Effector CD8-positive, alpha-beta T cell (primary cell): Measurements from ENCODE around the gene SPRY2.
"Not testable (repeated sequence)": the region's sequence is repeated elsewhere in the genome, so short reads cannot be mapped to it uniquely, and the experiment has no call there.

ENCODE experiments used
- DNase-seq: peaks from one replicate; lab custom pipeline; 2025; lab: John Stamatoyannopoulos, UW

The SPRY2 gene

DNA sequence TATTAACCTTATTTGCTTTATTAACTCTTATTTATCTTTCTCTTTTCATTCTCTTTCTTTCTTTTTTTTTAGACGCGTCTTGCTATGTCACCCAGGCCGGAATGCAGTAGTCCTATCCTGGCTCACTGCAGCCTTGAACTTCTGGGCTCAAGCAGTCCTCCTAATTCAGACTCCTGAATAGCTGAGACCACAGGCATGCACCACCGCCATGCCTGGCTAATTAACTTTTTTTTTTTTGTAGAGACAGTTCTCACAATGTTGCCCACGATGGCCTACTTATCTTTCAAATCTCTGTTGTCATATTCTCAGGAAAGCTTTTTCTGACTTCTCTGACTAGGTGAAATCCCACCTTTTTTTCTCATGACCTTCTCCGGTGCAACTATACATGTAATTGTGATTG, 7.8 kb upstream of the SPRY2 start:
- no peak for DNase-seq

GRCh38 chr13:80348314-80348713, 7.4 kb upstream of the SPRY2 start:
- no peak for DNase-seq

DNA sequence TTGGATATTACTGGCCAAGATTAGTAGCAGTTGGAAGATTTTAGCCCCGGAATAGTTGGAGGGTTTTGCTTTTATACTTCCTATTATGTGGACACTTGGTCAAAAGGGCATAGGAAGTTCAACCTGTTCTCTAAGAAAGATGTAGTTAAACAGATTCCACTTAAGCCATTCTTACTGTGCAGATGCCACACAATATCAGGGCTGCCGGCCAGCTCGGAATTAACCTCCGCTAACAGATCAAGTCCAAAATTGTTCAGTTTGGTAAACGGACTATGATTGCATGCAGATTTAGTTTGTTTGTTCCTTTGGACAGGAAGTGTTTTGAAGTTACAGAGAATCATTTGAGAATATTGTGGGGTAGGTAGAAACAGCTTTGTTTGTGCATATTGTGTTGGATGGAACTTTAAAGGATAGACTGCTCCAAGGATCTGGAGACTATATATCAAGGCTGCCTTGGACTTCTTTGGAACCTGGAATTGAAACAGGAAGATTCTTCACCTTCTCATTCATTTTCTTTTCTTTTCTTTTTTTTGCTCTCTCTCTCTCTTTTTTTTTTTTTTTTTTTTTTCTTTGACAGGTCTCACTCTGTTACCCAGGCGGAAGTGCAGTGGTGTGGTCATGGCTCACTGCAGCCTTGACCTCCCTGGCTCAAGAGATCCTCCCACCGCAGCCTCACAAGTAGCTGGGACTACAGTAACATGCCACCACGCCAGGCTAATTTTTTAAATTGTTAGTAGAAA, 5.0 kb upstream of the SPRY2 start:
- no peak for DNase-seq

- not testable (repeated sequence) for DNase-seq
Measured at GRCh38 chr13:80344032-80344431, 3.1 kb upstream of the SPRY2 start.

GRCh38 chr13:80342471-80343371, 1.8 kb upstream of the SPRY2 start:
- DNase-seq: peak; percentile 37

- DNase-seq: no peak
Measured at GRCh38 chr13:80341756-80342370, 937 bp upstream of the SPRY2 start.

GRCh38 chr13:80340651-80341100, 250 bp downstream of the SPRY2 start:
- DNase-seq: no peak

- DNase-seq: no peak
Measured at GRCh38 chr13:80339912-80340650, 845 bp downstream of the SPRY2 start.

DNA sequence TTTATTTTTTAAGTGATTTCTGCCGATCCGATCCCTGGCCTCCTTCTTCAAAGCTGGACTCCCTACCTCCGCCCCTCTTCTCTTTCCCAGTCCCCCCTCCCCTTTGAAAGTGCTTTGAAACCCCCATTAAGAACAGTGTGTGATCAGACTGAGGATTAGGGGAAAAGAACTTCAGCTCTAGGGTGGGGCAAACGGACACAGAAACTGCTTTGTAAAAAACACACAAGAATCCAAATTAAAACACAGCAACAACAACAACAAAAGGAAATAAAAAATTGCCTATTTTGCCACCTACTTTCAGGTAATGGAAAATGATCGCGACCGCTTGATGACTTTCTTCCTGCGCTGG, 1.4 kb downstream of the SPRY2 start:
- DNase-seq: no peak

DNA sequence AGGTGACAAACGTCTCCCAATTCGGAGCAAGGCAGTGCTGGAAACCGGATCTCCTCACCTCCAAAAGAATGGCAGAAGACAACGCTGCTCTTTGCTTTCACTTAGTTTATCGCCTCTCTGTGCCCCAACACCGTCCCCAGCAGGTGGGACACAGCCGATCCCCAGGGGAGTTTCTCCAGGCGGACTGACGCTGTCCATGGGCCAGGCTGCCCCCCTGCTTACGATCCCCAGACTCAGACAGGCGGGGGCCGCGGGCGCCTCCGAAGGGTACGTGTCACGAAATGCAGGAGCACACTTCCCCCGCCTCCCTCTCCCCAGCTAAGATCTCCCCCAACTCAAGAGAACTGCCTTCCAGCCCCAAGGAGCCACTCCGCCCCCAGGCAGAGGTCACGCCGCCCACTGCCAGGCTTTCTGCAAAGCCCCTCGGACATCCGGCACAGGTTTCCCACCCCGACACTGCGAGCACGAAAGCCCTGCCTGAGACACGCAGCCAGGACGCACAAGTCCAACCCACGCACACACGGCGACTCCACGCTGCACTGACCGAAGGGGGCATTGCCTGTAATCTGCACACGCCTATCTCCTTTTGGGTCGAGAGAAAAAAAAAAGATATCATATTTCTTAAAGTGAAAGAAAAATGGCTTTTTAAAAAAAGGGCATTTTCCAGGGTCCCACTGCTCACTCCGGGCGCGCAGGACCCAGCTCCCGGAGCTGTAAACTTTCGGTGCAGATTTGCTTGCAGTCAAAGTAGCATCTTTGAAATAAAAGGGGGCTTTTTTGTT, 2.0 kb downstream of the SPRY2 start:
- no peak for DNase-seq

DNA sequence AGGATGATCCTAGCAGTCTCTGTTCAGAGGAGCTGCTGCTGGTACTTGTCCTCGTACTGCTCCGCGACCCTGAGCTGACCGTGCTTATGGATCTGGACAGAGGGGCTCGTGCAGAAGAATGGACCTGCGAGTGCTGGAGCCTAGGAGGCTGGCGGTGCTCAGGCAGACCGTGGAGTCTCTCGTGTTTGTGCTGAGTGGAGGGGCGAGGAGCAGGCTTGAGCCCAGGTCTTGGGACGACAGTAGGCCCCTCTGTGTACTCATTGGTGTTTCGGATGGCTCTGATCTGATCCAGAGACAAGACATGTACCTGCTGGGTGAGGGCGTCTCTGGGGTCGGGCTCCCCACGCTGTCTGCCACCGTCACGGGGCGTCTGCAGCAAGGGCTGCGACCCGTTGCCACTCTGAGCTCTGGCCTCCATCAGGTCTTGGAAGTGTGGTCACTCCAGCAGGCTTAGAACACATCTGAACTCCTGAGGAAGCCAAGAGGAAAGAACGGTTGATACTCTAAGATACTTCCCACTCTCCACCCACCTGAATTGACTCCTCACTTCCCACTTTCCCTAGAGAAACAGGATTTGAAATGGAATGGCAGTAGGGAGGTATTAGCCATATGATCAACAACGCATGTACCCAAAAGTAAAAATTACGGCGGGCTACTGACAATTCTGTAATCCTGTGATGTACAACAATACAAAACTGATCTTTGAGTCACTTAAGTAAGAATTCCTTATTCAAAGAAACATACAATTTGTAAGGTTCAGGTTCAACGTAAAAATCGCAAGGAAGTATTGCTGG, 3.4 kb downstream of the SPRY2 start:
- DNase-seq: no peak

- DNase-seq: no peak
Measured at GRCh38 chr13:80336776-80337287, 4.1 kb downstream of the SPRY2 start.

DNA sequence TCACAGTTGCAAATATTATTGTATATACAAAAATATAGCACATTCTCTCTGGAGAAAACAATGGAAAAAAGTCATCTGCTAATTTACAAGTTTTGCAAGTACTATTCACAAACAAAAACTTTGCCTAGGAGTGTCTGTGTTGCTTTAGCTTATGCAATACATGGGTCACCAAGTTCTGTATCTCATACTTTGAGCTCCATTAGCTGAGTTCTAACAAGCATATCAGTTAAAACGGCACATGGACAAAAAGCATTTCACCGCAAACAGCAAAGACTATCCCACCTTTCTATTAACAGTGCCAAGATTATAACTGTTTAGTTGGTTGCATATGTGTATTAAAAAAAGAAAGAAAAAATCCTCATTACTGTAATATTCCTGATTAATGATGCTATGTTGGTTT, 4.6 kb downstream of the SPRY2 start:
- DNase-seq: no peak

DNA sequence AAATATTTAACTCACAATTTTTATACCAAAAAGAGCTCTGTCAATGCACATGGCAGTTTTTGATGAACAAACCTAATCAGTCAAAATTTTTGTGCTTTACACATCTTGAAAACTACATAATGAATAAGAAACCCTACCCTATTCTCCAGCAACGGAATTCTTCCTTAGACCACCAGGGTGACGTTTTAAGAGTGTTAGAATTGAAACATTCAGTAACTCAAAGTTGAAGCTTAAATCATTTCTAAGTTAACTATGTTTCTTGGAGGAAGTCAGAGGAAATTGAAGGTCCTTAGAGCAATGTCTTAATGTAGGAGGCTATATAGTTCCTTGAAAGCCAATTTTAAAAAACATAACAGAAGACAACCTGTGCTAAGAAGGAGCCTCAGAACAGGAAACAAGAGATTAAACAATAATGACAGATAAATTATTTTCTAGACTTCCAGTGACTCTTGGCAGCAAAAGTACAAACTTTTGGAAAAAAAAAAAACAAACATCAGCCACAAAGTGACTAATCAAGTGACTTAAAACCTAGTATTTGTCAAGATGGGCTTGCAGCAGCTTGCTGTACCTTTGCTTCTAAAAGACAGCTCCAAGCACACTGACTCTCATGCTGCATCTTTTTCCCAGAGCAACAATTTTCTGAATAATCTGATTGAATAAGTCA, 6.2 kb downstream of the SPRY2 start:
- no peak for DNase-seq

DNA sequence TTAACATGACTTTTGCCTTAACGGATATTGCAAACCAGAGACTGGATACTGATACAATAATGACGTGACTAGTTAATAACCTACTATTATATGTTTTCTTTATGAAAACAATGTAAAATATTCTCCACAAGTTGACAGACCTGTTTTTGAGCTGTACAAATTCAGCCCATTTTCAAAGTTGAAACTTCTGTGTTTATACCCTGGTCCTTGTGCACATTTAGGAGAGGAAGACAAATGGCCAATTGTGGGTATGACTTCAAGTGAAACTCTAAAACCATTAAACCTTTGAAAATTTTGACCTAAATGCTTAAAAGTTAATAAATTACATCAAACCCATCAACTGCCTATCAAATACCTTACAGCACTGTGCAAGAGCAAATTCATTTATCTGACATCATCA, 8.9 kb downstream of the SPRY2 start:
- no peak for DNase-seq

DNA sequence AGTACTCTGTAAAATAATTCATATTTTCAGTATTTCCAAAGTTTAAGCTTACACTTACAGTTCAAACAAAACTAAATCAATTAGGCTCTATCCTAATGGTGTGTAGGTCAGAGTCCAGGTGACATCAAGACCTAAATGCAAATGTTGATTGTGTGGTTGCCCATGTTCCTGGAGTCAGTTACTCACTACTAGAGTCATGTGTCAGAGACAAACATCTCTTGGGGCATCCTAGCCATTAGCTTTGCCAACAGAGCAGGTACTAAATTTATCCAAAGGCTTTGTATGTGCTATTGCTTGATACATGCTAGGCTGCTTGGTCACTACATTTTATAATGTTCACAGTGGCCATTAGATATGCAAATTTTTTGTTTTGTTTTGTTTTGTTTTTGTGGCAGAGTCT, 11.7 kb downstream of the SPRY2 start:
- DNase-seq: no peak

DNA sequence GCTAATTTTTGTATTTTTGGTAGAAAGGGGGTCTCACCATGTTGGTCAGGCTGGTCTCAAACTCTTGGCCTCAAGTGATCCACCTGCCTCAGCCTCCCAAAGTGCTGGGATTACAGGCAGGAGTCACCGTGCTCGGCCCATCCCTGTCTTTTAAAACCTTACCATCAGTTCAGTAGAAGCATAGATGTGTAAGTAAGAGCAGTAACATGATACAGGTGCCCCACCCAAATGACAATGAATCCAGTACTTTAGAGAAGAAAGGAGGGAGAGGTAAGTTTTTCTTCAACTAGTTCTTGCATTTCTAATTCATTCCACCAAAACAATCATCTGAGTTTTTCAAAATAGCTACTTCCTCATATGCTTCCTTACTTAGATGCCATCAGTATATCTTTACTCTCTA, 21.9 kb downstream of the SPRY2 start:
- DNase-seq: no peak

DNA sequence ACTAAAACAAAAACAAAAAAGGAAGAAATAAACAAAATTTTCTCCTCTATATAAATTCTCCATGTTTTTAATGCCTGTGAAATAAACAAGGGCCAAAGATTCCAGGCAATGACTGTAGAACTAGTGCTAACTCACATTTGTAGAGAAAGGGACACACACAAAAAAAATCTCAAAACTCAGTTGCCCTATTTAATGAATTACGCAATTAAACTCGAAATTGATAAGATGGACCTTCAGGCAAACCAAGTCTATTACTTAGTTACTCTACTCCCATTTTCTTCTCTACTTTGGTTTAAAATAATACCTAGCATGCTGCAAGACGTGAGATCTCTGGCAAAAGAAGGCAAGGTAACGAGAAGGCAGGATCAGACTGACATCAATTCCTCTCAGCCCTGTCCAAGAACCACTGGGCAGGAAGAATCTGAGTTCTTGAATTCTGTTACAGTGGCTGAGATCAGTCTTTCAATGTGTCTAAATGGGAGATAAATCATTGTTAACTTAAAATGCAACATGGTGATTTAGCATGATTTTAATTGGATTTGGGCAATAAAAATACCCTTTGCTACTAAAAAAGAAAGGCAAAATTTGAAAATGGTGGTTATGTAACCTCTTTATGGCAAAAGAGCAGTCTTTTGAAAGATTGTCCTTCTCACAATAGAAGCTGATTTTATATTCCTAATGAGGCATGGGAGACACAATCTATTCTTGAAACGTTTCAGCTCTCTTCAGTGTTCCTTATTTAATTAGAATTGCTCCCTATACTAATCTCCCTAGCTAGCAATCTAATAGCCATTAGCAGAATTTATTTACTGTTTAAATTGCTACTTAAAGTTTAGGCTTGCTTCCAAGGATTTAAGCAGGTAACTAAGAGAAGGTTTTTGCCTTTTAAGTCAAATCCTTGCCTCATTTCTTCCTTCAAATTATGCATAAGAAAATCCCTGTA, 25.9 kb downstream of the SPRY2 start:
- DNase-seq: no peak
